CD4-positive, alpha-beta T cell treated with Interferon gamma for 1 hour (primary cell): ENCODE results near the gene PROSER3.
"Not testable (repeated sequence)": the region's sequence is repeated elsewhere in the genome, so short reads cannot be mapped to it uniquely, and the experiment has no call there.

Source experiments
- DNase-seq: peaks from one replicate; pipeline ENCODE4 v3.0.0-alpha.2; 2020

The PROSER3 gene

DNA sequence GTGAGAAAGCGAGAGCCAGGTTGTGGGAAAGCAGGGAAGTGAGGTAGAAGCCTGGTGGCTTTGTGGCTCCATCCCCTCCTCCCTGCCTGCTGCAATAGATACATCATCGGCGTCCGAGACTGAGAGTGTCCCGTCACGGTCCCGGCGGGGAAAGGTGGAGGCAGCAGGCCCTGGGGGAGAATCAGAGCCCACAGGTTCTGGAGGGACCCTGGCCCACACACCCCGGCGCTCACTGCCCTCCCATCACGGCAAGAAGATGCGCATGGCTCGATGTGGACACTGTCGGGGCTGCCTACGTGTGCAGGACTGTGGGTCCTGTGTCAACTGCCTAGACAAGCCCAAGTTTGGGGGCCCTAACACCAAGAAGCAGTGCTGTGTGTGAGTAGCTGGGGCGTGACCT is 35.1 kb upstream of the PROSER3 start:
- no peak for DNase-seq

- no peak for DNase-seq
Measured at GRCh38 chr19:35723671-35724070, 34.3 kb upstream of the PROSER3 start.

GRCh38 chr19:35724132-35724531 is 33.8 kb upstream of the PROSER3 start:
- not testable (repeated sequence) for DNase-seq

GRCh38 chr19:35724560-35724959 is 33.4 kb upstream of the PROSER3 start:
- DNase-seq = no peak

DNA sequence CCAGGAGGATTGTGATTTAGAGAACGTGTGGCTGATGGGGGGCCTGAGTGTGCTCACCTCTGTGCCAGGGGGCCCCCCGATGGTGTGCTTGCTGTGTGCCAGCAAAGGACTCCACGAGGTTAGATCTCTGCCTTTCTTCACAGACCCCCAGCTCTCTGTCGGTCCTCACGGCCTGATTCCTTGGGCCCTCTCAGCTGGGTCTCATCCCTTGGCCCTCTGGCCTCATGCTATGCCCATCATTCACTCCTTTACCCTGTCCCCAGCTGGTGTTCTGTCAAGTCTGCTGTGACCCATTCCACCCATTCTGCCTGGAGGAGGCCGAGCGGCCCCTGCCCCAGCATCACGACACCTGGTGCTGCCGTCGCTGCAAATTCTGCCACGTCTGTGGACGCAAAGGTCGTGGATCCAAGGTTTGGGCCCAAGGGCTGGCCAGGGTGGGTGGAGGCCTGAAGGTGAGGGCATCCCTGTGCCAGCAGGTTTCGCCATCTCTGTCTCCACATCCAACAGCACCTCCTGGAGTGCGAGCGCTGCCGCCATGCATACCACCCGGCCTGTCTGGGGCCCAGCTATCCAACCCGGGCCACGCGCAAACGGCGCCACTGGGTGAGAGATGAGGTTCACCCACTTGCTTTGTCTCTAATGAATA is 32.6 kb upstream of the PROSER3 start:
- DNase-seq = no peak

- no peak for DNase-seq
Measured at GRCh38 chr19:35727053-35727955, 30.7 kb upstream of the PROSER3 start.

- no peak for DNase-seq
Measured at GRCh38 chr19:35727956-35728706, 29.8 kb upstream of the PROSER3 start.

DNA sequence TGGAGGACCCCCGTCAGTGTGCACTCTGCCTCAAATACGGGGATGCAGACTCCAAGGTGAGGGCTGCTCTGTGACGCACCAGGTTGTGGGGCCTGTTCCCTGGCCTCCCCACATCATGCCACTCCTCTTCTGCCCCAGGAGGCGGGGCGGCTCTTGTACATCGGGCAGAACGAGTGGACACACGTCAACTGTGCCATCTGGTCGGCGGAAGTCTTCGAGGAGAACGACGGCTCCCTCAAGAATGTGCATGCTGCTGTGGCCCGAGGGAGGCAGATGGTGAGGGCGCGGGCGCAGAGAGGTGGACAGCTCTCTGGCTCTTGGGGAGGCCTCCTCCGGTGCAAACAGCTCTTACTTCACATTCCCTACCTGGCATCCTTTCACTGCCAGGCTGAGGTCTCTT is 29.0 kb upstream of the PROSER3 start:
- no peak for DNase-seq

DNA sequence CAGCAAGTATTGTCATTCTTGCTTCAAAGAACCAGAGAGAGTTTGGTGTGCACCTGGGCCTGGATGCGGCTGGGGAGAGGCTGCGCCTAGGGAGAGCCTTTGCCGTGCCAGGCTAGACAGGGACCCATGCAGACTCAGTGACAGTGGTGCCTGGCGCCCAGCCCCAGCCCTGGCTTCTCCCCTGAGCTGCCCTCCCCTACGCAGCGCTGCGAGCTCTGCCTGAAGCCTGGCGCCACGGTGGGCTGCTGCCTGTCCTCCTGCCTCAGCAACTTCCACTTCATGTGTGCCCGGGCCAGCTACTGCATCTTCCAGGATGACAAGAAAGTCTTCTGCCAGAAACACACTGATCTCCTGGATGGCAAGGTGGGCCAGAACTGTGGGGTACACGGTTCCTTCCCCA is 28.2 kb upstream of the PROSER3 start:
- no peak for DNase-seq

GRCh38 chr19:35730326-35730725 is 27.6 kb upstream of the PROSER3 start:
- DNase-seq = no peak

GRCh38 chr19:35731353-35731752 is 26.6 kb upstream of the PROSER3 start:
- DNase-seq = no peak

GRCh38 chr19:35731779-35732405 is 26.1 kb upstream of the PROSER3 start:
- DNase-seq = no peak

DNA sequence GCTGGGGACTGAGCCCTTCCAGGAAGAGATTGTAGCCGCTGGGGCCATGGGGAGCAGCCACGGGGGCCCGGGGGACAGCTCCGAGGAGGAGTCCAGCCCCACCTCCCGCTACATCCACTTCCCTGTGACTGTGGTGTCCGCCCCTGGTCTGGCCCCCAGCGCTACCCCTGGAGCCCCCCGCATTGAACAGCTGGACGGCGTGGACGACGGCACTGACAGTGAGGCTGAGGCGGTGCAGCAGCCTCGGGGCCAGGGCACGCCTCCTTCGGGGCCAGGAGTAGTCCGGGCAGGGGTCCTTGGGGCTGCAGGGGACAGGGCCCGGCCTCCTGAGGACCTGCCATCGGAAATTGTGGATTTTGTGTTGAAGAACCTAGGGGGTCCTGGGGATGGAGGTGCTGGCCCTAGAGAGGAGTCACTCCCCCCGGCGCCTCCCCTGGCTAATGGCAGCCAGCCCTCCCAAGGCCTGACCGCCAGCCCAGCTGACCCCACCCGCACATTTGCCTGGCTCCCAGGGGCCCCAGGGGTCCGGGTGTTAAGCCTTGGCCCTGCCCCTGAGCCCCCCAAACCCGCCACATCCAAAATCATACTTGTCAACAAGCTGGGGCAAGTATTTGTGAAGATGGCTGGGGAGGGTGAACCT is 25.3 kb upstream of the PROSER3 start:
- no peak for DNase-seq

DNA sequence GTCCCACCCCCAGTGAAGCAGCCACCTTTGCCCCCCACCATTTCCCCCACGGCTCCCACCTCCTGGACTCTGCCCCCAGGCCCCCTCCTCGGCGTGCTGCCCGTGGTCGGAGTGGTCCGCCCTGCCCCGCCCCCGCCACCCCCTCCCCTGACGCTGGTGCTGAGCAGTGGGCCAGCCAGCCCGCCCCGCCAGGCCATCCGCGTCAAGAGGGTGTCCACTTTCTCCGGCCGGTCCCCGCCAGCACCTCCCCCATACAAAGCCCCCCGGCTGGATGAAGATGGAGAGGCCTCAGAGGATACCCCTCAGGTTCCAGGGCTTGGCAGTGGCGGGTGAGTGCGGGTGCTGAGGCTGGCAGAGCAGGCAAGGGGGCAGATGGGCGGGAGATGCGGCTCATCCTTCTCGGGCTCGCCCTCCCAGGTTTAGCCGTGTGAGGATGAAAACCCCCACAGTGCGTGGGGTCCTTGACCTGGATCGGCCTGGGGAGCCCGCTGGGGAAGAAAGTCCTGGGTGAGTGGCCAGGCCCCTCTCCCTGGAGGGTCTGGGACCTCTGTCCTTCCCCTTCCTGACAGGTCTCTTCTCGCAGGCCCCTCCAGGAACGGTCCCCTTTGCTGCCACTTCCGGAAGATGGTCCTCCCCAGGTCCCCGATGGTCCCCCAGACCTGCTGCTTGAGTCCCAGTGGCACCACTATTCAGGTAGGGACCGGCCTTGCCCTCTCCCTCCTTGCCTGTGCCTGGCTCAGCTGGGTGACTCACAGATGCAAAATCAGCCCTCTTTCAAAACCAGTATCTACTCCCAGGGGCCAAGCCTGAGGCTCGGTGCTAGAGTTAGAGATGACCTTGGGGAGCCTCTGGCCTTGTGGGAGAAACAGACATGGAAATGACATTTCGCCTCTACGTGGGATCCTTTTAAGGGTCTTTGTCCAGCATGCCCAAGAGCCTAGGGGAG is 24.5 kb upstream of the PROSER3 start:
- DNase-seq = no peak

GRCh38 chr19:35734273-35734672 is 23.7 kb upstream of the PROSER3 start:
- no peak for DNase-seq

DNA sequence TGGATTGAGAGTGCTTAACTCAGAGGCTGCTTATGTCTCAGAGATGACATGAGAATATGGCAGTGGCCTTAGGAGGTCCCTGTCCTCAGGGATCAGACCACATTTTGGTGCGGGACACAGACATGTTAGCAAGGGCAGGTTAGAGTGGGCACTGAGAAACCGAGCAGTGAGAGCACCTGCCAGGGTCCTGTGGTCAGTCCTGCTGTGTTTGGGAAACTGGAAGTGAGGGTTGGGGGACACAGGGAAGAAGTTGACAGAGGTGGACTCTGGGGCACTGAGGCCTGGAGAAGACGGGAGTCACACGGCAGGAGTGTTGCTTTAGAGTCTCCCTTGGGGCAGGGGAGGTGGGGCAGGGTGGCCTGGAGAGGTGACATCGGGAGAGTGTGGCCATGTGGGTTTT is 23.1 kb upstream of the PROSER3 start:
- DNase-seq = no peak

GRCh38 chr19:35736913-35737886 is 20.8 kb upstream of the PROSER3 start:
- DNase-seq = no peak

DNA sequence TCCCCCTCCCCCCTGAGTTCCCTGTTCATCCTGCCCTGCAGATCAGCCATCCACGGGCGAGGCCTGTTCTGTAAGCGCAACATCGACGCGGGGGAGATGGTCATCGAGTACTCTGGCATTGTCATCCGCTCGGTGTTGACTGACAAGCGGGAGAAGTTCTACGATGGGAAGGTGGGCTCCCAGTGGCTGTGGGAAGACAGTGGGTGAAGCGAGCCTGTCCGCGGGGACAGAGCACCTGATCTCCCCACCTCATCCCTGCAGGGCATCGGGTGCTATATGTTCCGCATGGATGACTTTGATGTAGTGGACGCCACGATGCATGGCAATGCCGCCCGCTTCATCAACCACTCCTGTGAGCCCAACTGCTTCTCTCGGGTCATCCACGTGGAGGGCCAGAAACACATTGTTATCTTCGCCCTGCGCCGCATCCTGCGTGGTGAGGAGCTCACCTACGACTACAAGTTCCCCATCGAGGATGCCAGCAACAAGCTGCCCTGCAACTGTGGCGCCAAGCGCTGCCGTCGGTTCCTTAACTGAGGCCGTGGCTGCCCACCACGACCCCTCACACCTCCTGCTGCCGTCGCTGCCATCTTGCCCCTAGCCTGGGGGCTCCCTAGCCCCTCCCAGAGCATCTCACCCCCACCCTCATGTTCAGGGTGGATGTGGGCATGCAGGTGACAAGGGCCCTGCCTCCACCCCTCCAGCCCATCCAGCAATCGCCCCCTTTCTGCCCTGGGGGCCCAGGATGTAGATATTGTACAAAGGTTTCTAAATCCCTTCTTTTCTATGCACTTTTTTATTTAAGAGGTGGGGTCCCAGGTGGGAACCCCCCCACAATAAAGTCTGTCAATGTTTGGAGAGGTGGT is 19.7 kb upstream of the PROSER3 start:
- no peak for DNase-seq

DNA sequence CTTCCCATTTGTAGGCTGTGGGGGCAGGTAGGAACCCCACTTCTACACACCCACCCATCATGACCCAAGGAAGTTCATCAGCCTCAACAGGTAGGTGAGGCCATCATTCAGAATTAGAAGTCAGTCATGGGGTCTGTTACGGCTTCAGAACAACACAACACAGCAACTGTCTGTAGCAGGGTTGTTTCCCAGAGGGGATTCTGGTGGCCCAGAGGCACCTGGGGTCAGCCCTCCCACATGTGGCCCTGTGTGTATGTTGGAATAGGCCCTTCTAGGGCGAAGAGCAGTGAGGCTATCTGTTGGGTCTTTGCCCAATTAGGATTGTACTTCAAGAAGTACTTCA is 19.1 kb upstream of the PROSER3 start:
- DNase-seq = no peak
